Measurements from ENCODE around the gene IDUA. TPM values are rescaled to one million over a fixed set of nuclear protein-coding genes. Genes with fewer than 3 reads are reported as not detected.
A peak's percentile ranks its signal among the peaks of the same experiment; 100 is the strongest.

Gene IDUA
- total and polyA plus RNA-seq, 8 donors = 8.8 to 278 (median 21.7) TPM

- TF ChIP-seq EP300 (IDR thresholded peaks at IDR 0.05) = no peak
- no peaks in the 10 kb centered on the region for H3K4me1 ChIP-seq
- 85 to 93% (median 89%) methylated on average over 9 to 17 of the region's 17 CpGs for WGBS, 5 donors
- H3K4me3 ChIP-seq = no peak overlapping the region
- no peak for DNase-seq
- H3K36me3 ChIP-seq = peaks cover 7 to 97% (median 95%) of the 10 kb centered on the region in 4 donors
- intact Hi-C loops (cut with DNase I; ENCODE audit: low total_unique reads) = no loop called here
- no peak overlapping the region for H3K27ac ChIP-seq
- no peaks in the 10 kb centered on the region for H3K27me3 ChIP-seq
- no peaks in the 10 kb centered on the region for H3K9me3 ChIP-seq
Measured at GRCh38 chr4:958314-958665, 28.6 kb upstream of the IDUA start.

- no peak overlapping the region for H3K4me3 ChIP-seq
- no peak for DNase-seq
- no peak overlapping the region for H3K27ac ChIP-seq
- intact Hi-C loops (cut with DNase I; ENCODE audit: low total_unique reads) = no loop called here
- TF ChIP-seq CTCF (IDR thresholded peaks at IDR 0.05) (no peak), EP300 (IDR thresholded peaks at IDR 0.05) (no peak), POLR2AphosphoS5 (IDR thresholded peaks at IDR 0.05) (no peak), POLR2A (IDR thresholded peaks at IDR 0.05) (no peak)
- no peaks in the 10 kb centered on the region for H3K27me3 ChIP-seq
- WGBS, 5 donors = 77 to 83% (median 77%) methylated on average over 16 to 17 of the region's 17 CpGs
- no peaks in the 10 kb centered on the region for H3K4me1 ChIP-seq
- no peaks in the 10 kb centered on the region for H3K9me3 ChIP-seq
- H3K36me3 ChIP-seq = peaks cover 7 to 92% (median 91%) of the 10 kb centered on the region in 4 donors
Measured at GRCh38 chr4:958696-959337, 28.0 kb upstream of the IDUA start.

GRCh38 chr4:959338-960139, 27.3 kb upstream of the IDUA start:
- DNase-seq = peak in 1 of 2 donors; percentile 2
- H3K27me3 ChIP-seq = no peaks in the 10 kb centered on the region
- peaks cover 10 to 92% (median 88%) of the 10 kb centered on the region in 4 donors for H3K36me3 ChIP-seq
- H3K9me3 ChIP-seq = no peaks in the 10 kb centered on the region
- TF ChIP-seq CTCF (IDR thresholded peaks at IDR 0.05) = no peak
- no peak for TF ChIP-seq POLR2AphosphoS5 (IDR thresholded peaks at IDR 0.05)
- TF ChIP-seq POLR2A (IDR thresholded peaks at IDR 0.05) = no peak
- no peak for TF ChIP-seq EP300 (IDR thresholded peaks at IDR 0.05)
- no peaks in the 10 kb centered on the region for H3K4me1 ChIP-seq
- H3K27ac ChIP-seq = no peak overlapping the region
- intact Hi-C loops (cut with DNase I; ENCODE audit: low total_unique reads) = no loop called here
- 78 to 85% (median 82%) methylated on average over 17 to 24 of the region's 24 CpGs for whole genome bisulfite sequencing, 5 donors
- H3K4me3 ChIP-seq = no peak overlapping the region

GRCh38 chr4:960140-960635, 26.7 kb upstream of the IDUA start:
- no peaks in the 10 kb centered on the region for H3K4me1 ChIP-seq
- TF ChIP-seq CTCF (IDR thresholded peaks at IDR 0.05) (no peak), POLR2AphosphoS5 (IDR thresholded peaks at IDR 0.05) (no peak), EP300 (IDR thresholded peaks at IDR 0.05) (no peak), POLR2A (IDR thresholded peaks at IDR 0.05) (no peak)
- intact Hi-C loops (cut with DNase I; ENCODE audit: low total_unique reads) = no loop called here
- peaks cover 12 to 93% (median 88%) of the 10 kb centered on the region in 4 donors for H3K36me3 ChIP-seq
- H3K27ac ChIP-seq = no peak overlapping the region
- no peak overlapping the region for H3K4me3 ChIP-seq
- no peaks in the 10 kb centered on the region for H3K27me3 ChIP-seq
- WGBS, 5 donors = 86 to 89% (median 88%) methylated on average over 10 to 16 of the region's 16 CpGs
- no peaks in the 10 kb centered on the region for H3K9me3 ChIP-seq
- DNase-seq = no peak
